ENCODE results near the gene NRP2.

The NRP2 gene

DNA sequence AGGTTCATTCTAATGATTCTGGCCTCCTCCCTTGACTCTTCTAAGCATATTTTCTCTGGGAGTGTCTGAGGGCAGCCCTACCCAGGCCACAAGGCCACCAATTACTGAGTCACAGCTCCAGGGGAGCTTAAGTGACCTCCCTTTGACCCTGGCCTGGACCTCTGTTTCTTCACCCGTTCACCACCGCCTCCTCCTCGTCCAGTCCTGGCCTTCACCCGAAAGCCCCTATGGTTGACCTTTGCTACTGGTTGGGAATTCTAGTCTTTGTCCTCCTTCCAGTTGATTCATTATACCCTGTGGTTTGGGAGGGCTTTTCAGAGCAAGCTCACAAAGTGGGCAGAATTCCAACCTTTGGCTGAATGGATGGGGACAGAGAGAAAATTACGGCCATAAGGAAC lies 72.6 kb downstream of the NRP2 start:
- DNase-seq (ENCODE audit: low read depth in 2 of 2), result peak; percentile 62 to 68
- H3K4me3 ChIP-seq (replicated peaks in 1 of 2; ENCODE audit: low read depth in 2 of 2, low read length in 2 of 2), result no peak overlapping the region
- TF ChIP-seq CTCF (IDR thresholded peaks at IDR 0.05; ENCODE audit: low read depth, low read length), result no peak

GRCh38 chr2:205755923-205756322 lies 73.6 kb downstream of the NRP2 start:
- peak; percentile 25 to 56 for DNase-seq (ENCODE audit: low read depth in 2 of 2)
- no peak for TF ChIP-seq CTCF (IDR thresholded peaks at IDR 0.05; ENCODE audit: low read depth, low read length)
- H3K4me3 ChIP-seq (replicated peaks in 1 of 2; ENCODE audit: low read depth in 2 of 2, low read length in 2 of 2), result no peak overlapping the region

DNA sequence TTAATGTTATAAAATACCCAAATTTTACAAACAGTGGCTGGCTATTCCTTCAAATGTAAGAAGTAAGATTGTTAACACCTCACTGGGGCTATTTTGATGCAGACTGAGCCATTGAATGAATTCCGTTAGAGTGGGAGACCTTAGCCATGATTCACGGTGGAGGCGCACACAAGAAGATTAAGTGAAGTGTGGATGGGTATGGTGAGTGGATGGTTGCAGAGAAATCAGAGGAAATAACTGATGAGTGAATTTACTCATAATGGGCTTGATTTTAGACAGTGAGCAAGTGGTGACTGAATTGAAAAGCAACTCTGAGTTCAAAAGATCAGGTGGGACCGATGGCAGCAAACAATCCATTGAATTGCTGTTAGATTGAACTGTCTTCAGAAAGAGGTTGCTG lies 75.0 kb downstream of the NRP2 start:
- no peak for DNase-seq (ENCODE audit: low read depth in 2 of 2)
- TF ChIP-seq CTCF (IDR thresholded peaks at IDR 0.05; ENCODE audit: low read depth, low read length), result no peak
- no peak overlapping the region for H3K4me3 ChIP-seq (replicated peaks in 1 of 2; ENCODE audit: low read depth in 2 of 2, low read length in 2 of 2)

- peak; percentile 83 to 85 for DNase-seq (ENCODE audit: low read depth in 2 of 2)
- no peak for TF ChIP-seq CTCF (IDR thresholded peaks at IDR 0.05; ENCODE audit: low read depth, low read length)
- H3K4me3 ChIP-seq (replicated peaks in 1 of 2; ENCODE audit: low read depth in 2 of 2, low read length in 2 of 2), result no peak overlapping the region
These were observed 75.8 kb downstream of the NRP2 start for GRCh38 chr2:205758051-205758450.

- DNase-seq (ENCODE audit: low read depth in 2 of 2), result peak; percentile 75 to 81
- TF ChIP-seq CTCF (IDR thresholded peaks at IDR 0.05; ENCODE audit: low read depth, low read length), result no peak
- no peak overlapping the region for H3K4me3 ChIP-seq (replicated peaks in 1 of 2; ENCODE audit: low read depth in 2 of 2, low read length in 2 of 2)
These were observed 76.2 kb downstream of the NRP2 start for GRCh38 chr2:205758500-205758899.

DNA sequence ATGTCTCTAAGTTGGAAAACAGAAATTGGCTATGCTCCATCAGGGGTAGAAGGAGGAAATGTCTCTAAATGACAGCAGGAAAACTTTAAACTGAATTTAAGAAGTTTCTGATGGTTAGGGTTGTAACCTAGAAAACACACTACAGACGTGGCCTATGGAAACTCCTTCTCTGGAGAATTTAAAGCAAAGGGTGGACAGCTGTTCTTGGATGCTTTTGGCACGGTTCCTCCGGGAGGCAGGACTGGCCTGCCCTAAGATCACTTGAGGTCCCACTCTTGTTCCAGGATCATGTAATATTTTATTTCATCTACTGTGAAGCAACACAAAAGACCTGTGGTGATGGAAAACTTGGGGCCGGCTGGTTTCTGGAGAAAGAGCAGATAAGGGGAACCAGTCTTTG lies 77.0 kb downstream of the NRP2 start:
- H3K4me3 ChIP-seq (replicated peaks in 1 of 2; ENCODE audit: low read depth in 2 of 2, low read length in 2 of 2), result no peak overlapping the region
- TF ChIP-seq CTCF (IDR thresholded peaks at IDR 0.05; ENCODE audit: low read depth, low read length), result no peak
- DNase-seq (ENCODE audit: low read depth in 2 of 2), result peak in 1 of 2 donors; percentile 48

DNA sequence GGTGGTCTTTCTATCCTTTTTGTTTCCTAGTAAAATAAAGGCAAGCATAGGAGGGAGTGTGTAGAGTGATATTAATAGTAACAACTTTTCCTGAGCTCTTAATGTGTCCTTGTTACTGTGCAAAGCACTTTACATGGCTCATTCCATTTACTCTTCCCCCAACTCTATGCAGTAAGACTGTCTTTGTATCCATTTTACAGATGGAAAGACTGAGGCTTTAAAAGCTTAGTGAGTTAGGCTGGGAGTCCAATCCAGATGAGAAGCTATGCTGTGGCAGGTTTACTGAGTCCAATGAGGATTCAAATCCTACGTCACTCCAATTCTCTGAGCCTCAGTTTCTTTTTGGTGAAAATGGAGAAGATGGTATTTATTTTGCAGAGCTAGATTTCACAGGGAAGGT lies 77.4 kb downstream of the NRP2 start:
- DNase-seq (ENCODE audit: low read depth in 2 of 2), result no peak
- no peak overlapping the region for H3K4me3 ChIP-seq (replicated peaks in 1 of 2; ENCODE audit: low read depth in 2 of 2, low read length in 2 of 2)
- no peak for TF ChIP-seq CTCF (IDR thresholded peaks at IDR 0.05; ENCODE audit: low read depth, low read length)

Measured in cardiac fibroblast (primary cell).